Smooth muscle cell (in vitro differentiated cells): ENCODE measurements around the gene NTM. TPM values are rescaled to one million over a fixed set of nuclear protein-coding genes. Genes with fewer than 3 reads are reported as not detected.

Experiments
- DNase-seq: peaks from one replicate; lab custom pipeline; 2025; ENCODE audit not compliant: unreplicated experiment; lab: John Stamatoyannopoulos, UW
- H2AFZ ChIP-seq: fragments of 200-600 bp; sonication (generic); 2 replicates; pipeline ENCODE4 v1.6.0; 2016; ENCODE audit warnings: antibody characterized with exemption, low read depth, mild to moderate bottlenecking
- H3F3A ChIP-seq: fragments of 200-600 bp; sonication (generic); 2 replicates; pipeline ENCODE4 v1.6.0; 2017; ENCODE audit warnings: antibody characterized with exemption, low read depth
- H3K27ac ChIP-seq: fragments of 200-600 bp; sonication (generic); 2 replicates; pipeline ENCODE4 v1.5.1; 2016; ENCODE audit warnings: low read depth, mild to moderate bottlenecking
- H3K27me3 ChIP-seq: fragments of 200-600 bp; sonication (generic); 2 replicates; pipeline ENCODE4 v1.6.1; 2016; ENCODE audit warnings: low read depth, mild to moderate bottlenecking
- H3K36me3 ChIP-seq: fragments of 200-600 bp; sonication (generic); 2 replicates; pipeline ENCODE4 v1.5.1; 2016; ENCODE audit warnings: low read depth
- H3K4me1 ChIP-seq: fragments of 200-600 bp; sonication (generic); 2 replicates; pipeline ENCODE4 v1.5.1; 2016; ENCODE audit warnings: low read depth
- H3K4me2 ChIP-seq: fragments of 200-600 bp; sonication (generic); 2 replicates; pipeline ENCODE4 v1.6.0; 2016; ENCODE audit warnings: mild to moderate bottlenecking
- H3K4me3 ChIP-seq: fragments of 200-600 bp; sonication (generic); 2 replicates; pipeline ENCODE4 v1.5.1; 2016; ENCODE audit warnings: mild to moderate bottlenecking
- H3K79me2 ChIP-seq: fragments of 200-600 bp; sonication (generic); 2 replicates; pipeline ENCODE4 v1.6.0; 2016; ENCODE audit warnings: low read depth, mild to moderate bottlenecking
- H3K9ac ChIP-seq: fragments of 200-600 bp; sonication (generic); 2 replicates; pipeline ENCODE4 v1.6.0; 2016; ENCODE audit warnings: low read depth
- H3K9me3 ChIP-seq: fragments of 200-600 bp; sonication (generic); replicated peaks from 2 replicates; pipeline ENCODE4 v1.5.1; 2016; ENCODE audit warnings: low read depth
- H4K20me1 ChIP-seq: fragments of 200-600 bp; sonication (generic); 2 replicates; pipeline ENCODE4 v1.6.0; 2016; ENCODE audit warnings: low read depth
- CTCF ChIP-seq: fragments of 200-600 bp; sonication (generic); IDR thresholded peaks from 2 replicates; pipeline ENCODE4 v1.5.1; 2017; ENCODE audit warnings: borderline replicate concordance, mild to moderate bottlenecking, antibody characterized with exemption; ENCODE audit not compliant: insufficient read depth, poor library complexity, severe bottlenecking
- WGBS: methylation state at CpG from one replicate; pipeline ENCODE4 v1.1.7; 2016; ENCODE audit warnings: low lambda C conversion rate; 5-methylcytosine and 5-hydroxymethylcytosine counted together
- polyA plus RNA-seq: library from polyadenylated mRNA; unstranded; fragments of >200 nt; fragmentation: Nextera tagmentation; extraction: Ambion mirVana; gene quantifications from 2 replicates; pipeline ENCODE4 v1.2.1, GENCODE V29; 2016
- total RNA-seq: library from RNA; depleted of rRNA; stranded (reverse); fragments of >200 nt; gene quantifications from 2 replicates; pipeline ENCODE4 v1.2.3, GENCODE V29; 2014

Gene NTM
- total and polyA plus RNA-seq, 2 experiments from 2014 or later = 68.9 to 123 TPM

GRCh38 chr11:132263241-132263640 lies 892.8 kb downstream of the NTM start:
- H2AFZ ChIP-seq = no peak overlapping the region
- H3K4me3 ChIP-seq = no peak overlapping the region
- no peaks in the 10 kb centered on the region for H3K36me3 ChIP-seq
- TF ChIP-seq CTCF = no peak
- no peak overlapping the region for H3K9ac ChIP-seq
- H3K4me2 ChIP-seq = no peak overlapping the region
- H4K20me1 ChIP-seq = peaks cover 4% of the 10 kb centered on the region
- H3K27ac ChIP-seq = no peak overlapping the region
- no peaks in the 10 kb centered on the region for H3K79me2 ChIP-seq
- H3K9me3 ChIP-seq = no peaks in the 10 kb centered on the region
- no peaks in the 10 kb centered on the region for H3K27me3 ChIP-seq
- 92% methylated on average over 5 of the region's 5 CpGs for WGBS
- no peaks in the 10 kb centered on the region for H3F3A ChIP-seq
- DNase-seq = no peak
- H3K4me1 ChIP-seq = no peaks in the 10 kb centered on the region

GRCh38 chr11:132263875-132264274 lies 893.5 kb downstream of the NTM start:
- no peaks in the 10 kb centered on the region for H3K79me2 ChIP-seq
- H4K20me1 ChIP-seq = peaks cover 4% of the 10 kb centered on the region
- no peak overlapping the region for H3K4me2 ChIP-seq
- H3K9me3 ChIP-seq = no peaks in the 10 kb centered on the region
- H3K9ac ChIP-seq = no peak overlapping the region
- H3F3A ChIP-seq = no peaks in the 10 kb centered on the region
- no peak for DNase-seq
- 87% methylated on average over 4 of the region's 4 CpGs for WGBS
- H2AFZ ChIP-seq = no peak overlapping the region
- H3K4me1 ChIP-seq = peaks cover under 1% of the 10 kb centered on the region
- no peak overlapping the region for H3K4me3 ChIP-seq
- H3K36me3 ChIP-seq = no peaks in the 10 kb centered on the region
- no peak overlapping the region for H3K27ac ChIP-seq
- TF ChIP-seq CTCF = no peak
- no peaks in the 10 kb centered on the region for H3K27me3 ChIP-seq

GRCh38 chr11:132264616-132265015 lies 894.2 kb downstream of the NTM start:
- no peaks in the 10 kb centered on the region for H3K36me3 ChIP-seq
- no peaks in the 10 kb centered on the region for H3K9me3 ChIP-seq
- H3K79me2 ChIP-seq = no peaks in the 10 kb centered on the region
- H3K27ac ChIP-seq = no peak overlapping the region
- H3K4me1 ChIP-seq = peaks cover 7% of the 10 kb centered on the region
- no peak overlapping the region for H2AFZ ChIP-seq
- H3F3A ChIP-seq = no peaks in the 10 kb centered on the region
- no peak overlapping the region for H3K4me2 ChIP-seq
- DNase-seq = no peak
- TF ChIP-seq CTCF = no peak
- 95% methylated on average over 1 of the region's 1 CpG for WGBS
- no peak overlapping the region for H3K4me3 ChIP-seq
- no peak overlapping the region for H3K9ac ChIP-seq
- peaks cover 11% of the 10 kb centered on the region for H4K20me1 ChIP-seq
- H3K27me3 ChIP-seq = no peaks in the 10 kb centered on the region

- peak; percentile 27 for TF ChIP-seq CTCF
- H2AFZ ChIP-seq = peak overlapping the region; percentile 3
- peak overlapping the region; percentile 74 for H3K27ac ChIP-seq
- no peak overlapping the region for H3K4me3 ChIP-seq
- H4K20me1 ChIP-seq = no peaks in the 10 kb centered on the region
- peak overlapping the region; percentile 59 for H3K4me2 ChIP-seq
- no peak overlapping the region for H3K9ac ChIP-seq
- no peaks in the 10 kb centered on the region for H3F3A ChIP-seq
- no peaks in the 10 kb centered on the region for H3K36me3 ChIP-seq
- H3K4me1 ChIP-seq = no peaks in the 10 kb centered on the region
- WGBS = 50% methylated on average over 6 of the region's 6 CpGs
- H3K27me3 ChIP-seq = no peaks in the 10 kb centered on the region
- no peaks in the 10 kb centered on the region for H3K9me3 ChIP-seq
- no peak for DNase-seq
- no peaks in the 10 kb centered on the region for H3K79me2 ChIP-seq
Observed at GRCh38 chr11:132278801-132279574, 908.6 kb downstream of the NTM start.
